NCI-H1930 (cell line): Measurements from ENCODE around the gene LCE2D.

ENCODE experiments used
- DNase-seq, 2 experiments: peaks; one replicate each; lab custom pipeline; 2025; lab: John Stamatoyannopoulos, UW

LCE2D gene

DNA sequence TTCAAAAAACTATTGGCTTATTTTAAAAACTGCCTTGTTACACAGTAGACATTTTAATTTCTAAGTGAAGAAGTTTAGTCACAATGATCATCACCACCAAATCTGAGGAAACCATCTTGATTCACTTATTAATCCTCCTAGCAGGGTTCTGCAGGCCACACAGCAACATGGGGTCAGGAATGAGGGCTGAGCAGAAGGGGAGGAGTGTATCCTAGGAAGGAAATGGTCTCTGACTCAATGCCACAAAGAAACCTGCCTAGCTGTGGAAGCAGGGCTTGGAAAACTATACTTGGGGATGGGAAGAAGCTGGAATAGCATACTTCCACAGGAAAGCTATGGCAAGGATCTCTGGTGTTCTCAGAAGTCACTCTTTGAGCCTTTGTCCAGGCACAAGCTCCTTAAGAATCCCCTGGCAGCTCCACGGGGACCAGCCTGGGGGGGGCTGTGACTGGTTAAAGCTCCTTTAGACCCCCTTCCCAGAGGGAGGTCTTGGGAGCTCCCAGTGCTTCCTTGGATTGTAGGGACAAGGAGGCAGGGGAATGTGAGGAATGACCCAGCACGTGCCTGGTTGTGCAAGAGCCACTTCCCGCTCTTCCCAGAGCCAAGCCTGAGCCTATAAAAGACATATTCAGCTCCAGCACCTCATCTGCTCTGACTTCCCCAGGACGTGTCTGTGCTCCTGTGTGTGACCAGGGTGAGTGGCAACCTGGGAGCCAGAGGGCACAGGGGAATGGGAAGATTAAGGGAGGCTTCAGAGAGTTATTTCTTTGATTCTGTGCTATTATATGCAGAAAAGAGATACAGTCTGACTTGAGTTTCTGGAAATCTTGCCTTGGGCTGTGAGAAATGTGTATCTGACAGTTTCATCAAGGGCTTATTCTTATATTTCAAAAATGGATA, 34.8 kb downstream of the LCE2D start, which contains the start of gene LCE2A:
Gene LCE2A (plus strand): TSS at position 645 of the 900 bp plus-strand sequence. CDS start 557 bp downstream, outside the sequence.
- no peak for DNase-seq

DNA sequence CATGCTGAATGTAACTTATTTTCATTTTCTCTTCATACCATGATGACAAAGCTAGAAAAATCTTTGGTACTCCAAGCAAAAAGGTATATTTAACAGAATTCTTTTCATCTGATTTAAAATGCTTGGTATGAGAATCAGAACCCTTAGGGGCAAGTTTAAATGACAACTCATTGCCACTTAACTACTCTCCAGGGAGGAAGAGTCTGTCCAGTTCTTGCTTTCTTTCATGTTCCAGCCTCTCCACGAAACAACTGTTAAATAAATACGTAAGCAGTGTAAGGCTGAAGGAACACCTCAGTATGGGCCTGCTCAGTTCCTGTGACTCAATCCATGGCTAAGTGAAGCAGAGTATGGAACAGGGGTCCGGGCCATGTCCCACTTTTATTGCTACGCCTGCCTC, 36.6 kb downstream of the LCE2D start:
- DNase-seq, result no peak

DNA sequence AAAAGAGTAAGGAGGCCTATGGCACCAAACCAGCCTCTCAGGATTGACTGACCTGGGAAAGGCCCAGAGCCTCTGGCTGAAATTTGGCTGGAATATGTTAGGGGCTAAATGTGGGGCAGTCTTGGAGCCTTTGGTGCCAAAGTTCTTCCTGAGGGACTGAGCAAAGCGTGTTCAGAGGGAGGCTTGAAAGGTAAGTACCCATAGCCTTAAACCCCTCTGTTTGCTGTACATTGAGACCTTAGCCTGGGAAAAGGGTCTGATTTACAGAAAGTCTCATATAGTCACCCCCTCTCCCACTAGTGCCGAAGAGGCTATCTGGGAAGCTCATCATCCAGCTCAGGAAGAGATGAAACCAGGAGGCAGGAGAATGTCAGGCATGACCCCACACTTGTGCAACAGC, 44.7 kb downstream of the LCE2D start, which contains the start of gene LCE4A:
Gene LCE4A (plus strand): TSS at position 301 of the 400 bp plus-strand sequence. CDS start 916 bp downstream, outside the sequence.
- no peak for DNase-seq
